Ovary (tissue), 3 donors: ENCODE data around the gene SMC1B.
"Not testable (repeated sequence)": the region's sequence is repeated elsewhere in the genome, so short reads cannot be mapped to it uniquely, and the experiment has no call there.

Experiments
- EP300 ChIP-seq: sonication (generic); formaldehyde crosslinking; IDR thresholded peaks from one replicate; pipeline ENCODE4 v1.6.1; 2017; ENCODE audit warnings: antibody characterized with exemption
- POLR2A ChIP-seq: fragments of 450-650 bp; IDR thresholded peaks from one replicate; pipeline ENCODE4 v1.6.1; 2017; ENCODE audit warnings: antibody characterized with exemption, mild to moderate bottlenecking, moderate library complexity
- TF ChIP-seq, protein P1 (sequence below), 3 donors: fragments of 450-650 bp in 2 of 3; fragments of 200-600 bp in 1 of 3; IDR thresholded peaks; one replicate each; pipeline versions ENCODE4 v1.5.1 to v1.8.0; 2016 to 2022; ENCODE audit warnings: antibody characterized with exemption in 3 of 3, mild to moderate bottlenecking in 1 of 3
- donor health status: DM: no; HTN: no; CAD: no.

DNA sequence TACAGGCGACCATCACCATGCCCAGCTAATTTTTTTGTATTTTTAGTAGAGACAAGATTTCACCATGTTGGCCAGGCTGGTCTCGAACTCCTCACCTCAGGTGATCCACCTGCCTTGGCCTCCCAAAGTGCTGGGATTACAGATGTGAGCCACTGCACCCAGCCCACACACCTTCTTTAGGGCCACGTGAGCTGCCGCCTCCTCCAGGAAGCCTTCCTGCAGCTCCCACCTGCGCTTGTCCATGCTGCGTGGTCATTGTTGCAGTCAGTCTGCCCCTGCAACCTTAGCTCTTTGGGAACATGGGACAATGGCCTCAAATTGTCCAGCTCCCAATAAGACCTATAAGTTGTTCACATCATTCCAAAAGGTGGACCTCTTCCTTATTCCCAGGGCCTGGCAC, 118.4 kb downstream of the SMC1B start:
- TF ChIP-seq, protein P1, sequence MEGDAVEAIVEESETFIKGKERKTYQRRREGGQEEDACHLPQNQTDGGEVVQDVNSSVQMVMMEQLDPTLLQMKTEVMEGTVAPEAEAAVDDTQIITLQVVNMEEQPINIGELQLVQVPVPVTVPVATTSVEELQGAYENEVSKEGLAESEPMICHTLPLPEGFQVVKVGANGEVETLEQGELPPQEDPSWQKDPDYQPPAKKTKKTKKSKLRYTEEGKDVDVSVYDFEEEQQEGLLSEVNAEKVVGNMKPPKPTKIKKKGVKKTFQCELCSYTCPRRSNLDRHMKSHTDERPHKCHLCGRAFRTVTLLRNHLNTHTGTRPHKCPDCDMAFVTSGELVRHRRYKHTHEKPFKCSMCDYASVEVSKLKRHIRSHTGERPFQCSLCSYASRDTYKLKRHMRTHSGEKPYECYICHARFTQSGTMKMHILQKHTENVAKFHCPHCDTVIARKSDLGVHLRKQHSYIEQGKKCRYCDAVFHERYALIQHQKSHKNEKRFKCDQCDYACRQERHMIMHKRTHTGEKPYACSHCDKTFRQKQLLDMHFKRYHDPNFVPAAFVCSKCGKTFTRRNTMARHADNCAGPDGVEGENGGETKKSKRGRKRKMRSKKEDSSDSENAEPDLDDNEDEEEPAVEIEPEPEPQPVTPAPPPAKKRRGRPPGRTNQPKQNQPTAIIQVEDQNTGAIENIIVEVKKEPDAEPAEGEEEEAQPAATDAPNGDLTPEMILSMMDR (IDR thresholded peaks at IDR 0.05), result not testable (repeated sequence)
- not testable (repeated sequence) for TF ChIP-seq EP300, POLR2A
